OCI-LY3 (cell line): ENCODE data around the gene YTHDC1.

Experiments used
- CTCF ChIP-seq: fragments of 200-600, 300-600 bp; sonication (generic); IDR thresholded peaks from 2 replicates; pipeline ENCODE4 v1.5.1; 2014; ENCODE audit warnings: antibody characterized with exemption, low read length, low read depth
- EZH2phosphoT487 ChIP-seq: fragments of 200-600 bp; shearing (Covaris generic); IDR thresholded peaks from 2 replicates; pipeline ENCODE4 v1.6.1; 2018; ENCODE audit warnings: antibody characterized with exemption, mixed run types, low read depth

GRCh38 chr4:68359508-68359907 is 9.6 kb upstream of the YTHDC1 start:
- TF ChIP-seq CTCF (no peak), EZH2phosphoT487 (no peak)
